NT2/D1 (cell line): ENCODE results near the gene RASD2.

Experiments
- DNase-seq: peaks from one replicate; pipeline ENCODE4 v3.0.0-alpha.2; 2011; ENCODE audit warnings: low read depth, low spot score
- H3K27me3 ChIP-seq: 2 replicates; pipeline ENCODE4 v1.6.0; 2011; ENCODE audit warnings: mild to moderate bottlenecking; ENCODE audit not compliant: insufficient read length, insufficient read depth
- H3K36me3 ChIP-seq: 2 replicates; pipeline ENCODE4 v1.6.1; 2011; ENCODE audit warnings: mild to moderate bottlenecking, low read length, mixed read lengths; ENCODE audit not compliant: insufficient read depth, insufficient read length
- H3K4me1 ChIP-seq: 2 replicates; pipeline ENCODE4 v1.5.1; 2011; ENCODE audit not compliant: insufficient read depth, insufficient read length
- H3K4me3 ChIP-seq: 2 replicates; pipeline ENCODE4 v1.5.1; 2011; ENCODE audit warnings: low read depth; ENCODE audit not compliant: insufficient read length
- H3K9ac ChIP-seq: 2 replicates; pipeline ENCODE4 v1.6.0; 2011; ENCODE audit warnings: low read depth; ENCODE audit not compliant: insufficient read length
- H3K9me3 ChIP-seq: 2 replicates; pipeline ENCODE4 v1.5.1; 2011; ENCODE audit warnings: mild to moderate bottlenecking, low read length; ENCODE audit not compliant: insufficient read depth
- SUZ12 ChIP-seq: IDR thresholded peaks from 2 replicates; pipeline ENCODE4 v1.6.1; 2011; ENCODE audit not compliant: insufficient read length, insufficient read depth; ENCODE audit errors: extremely low read depth
- YY1 ChIP-seq: IDR thresholded peaks from 2 replicates; pipeline ENCODE4 v1.6.1; 2011; ENCODE audit not compliant: insufficient read length, insufficient read depth
- ZNF274 ChIP-seq: IDR thresholded peaks from 2 replicates; pipeline ENCODE4 v1.6.1; 2011; ENCODE audit warnings: mild to moderate bottlenecking, low read depth, low read length

The RASD2 gene

GRCh38 chr22:35542939-35543516 lies 2.4 kb downstream of the RASD2 start:
- peaks cover 9% of the 10 kb centered on the region for H3K4me1 ChIP-seq
- H3K9ac ChIP-seq: no peak overlapping the region
- TF ChIP-seq YY1 (no peak), ZNF274 (no peak), SUZ12 (no peak)
- no peaks in the 10 kb centered on the region for H3K9me3 ChIP-seq
- DNase-seq: no peak
- H3K4me3 ChIP-seq: no peak overlapping the region
- no peaks in the 10 kb centered on the region for H3K36me3 ChIP-seq
- peaks cover 44% of the 10 kb centered on the region for H3K27me3 ChIP-seq

DNA sequence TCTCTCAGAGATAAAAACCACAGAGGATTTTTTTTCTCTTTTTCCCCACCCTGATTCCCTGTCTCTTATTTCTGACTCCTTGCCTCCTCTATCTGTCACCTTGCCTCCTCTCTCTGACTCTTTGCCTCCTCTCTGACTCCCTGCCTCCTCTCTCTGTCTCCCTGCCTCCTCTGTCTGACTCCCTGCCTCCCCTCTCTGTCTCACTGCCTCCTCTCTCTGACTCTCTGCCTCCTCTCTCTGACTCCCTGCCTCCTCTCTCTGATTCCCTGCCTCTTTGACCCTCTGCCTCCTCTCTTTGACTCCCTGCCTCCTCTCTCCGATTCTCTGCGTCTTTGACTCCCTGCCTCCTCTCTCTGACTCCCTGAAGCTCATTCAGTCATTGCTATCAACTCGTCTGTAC lies 3.1 kb downstream of the RASD2 start:
- no peak overlapping the region for H3K9ac ChIP-seq

DNA sequence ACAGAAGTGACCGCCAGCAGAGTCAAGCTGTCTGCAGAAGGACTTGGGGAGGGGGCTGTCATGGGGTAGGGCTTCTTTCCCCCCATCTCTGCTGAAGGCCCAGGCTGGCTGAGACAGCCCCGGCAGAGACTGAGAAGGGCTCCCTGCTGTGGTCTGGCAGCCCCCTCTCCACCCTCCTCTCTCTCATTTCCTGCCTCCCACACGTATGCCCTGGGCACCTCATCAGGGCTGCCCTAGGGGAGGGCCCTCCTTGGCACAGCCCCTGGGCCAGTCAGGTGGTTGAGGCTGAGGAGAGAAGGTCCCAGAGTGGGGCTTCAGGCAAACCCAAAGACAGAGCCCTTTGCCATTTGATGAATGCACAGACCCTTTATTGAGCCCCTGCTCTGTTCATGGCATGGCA lies 3.6 kb downstream of the RASD2 start:
- no peak for DNase-seq
- no peaks in the 10 kb centered on the region for H3K9me3 ChIP-seq
- H3K27me3 ChIP-seq: peaks cover 36% of the 10 kb centered on the region
- no peaks in the 10 kb centered on the region for H3K36me3 ChIP-seq
- TF ChIP-seq ZNF274: no peak
- no peak for TF ChIP-seq YY1
- TF ChIP-seq SUZ12: no peak
- no peak overlapping the region for H3K9ac ChIP-seq
- H3K4me1 ChIP-seq: peaks cover 17% of the 10 kb centered on the region
- no peak overlapping the region for H3K4me3 ChIP-seq

More for the DNA sequence above, 3.1 kb downstream of the RASD2 start:
- H3K27me3 ChIP-seq: peaks cover 41% of the 10 kb centered on the region
- no peaks in the 10 kb centered on the region for H3K9me3 ChIP-seq
- no peak for TF ChIP-seq SUZ12
- no peak for TF ChIP-seq YY1
- TF ChIP-seq ZNF274: no peak
- no peak for DNase-seq
- peaks cover 12% of the 10 kb centered on the region for H3K4me1 ChIP-seq
- H3K4me3 ChIP-seq: no peak overlapping the region
- H3K36me3 ChIP-seq: no peaks in the 10 kb centered on the region

- no peak for TF ChIP-seq YY1
- no peak overlapping the region for H3K9ac ChIP-seq
- no peaks in the 10 kb centered on the region for H3K36me3 ChIP-seq
- H3K9me3 ChIP-seq: no peaks in the 10 kb centered on the region
- H3K4me1 ChIP-seq: peaks cover 23% of the 10 kb centered on the region
- no peak overlapping the region for H3K4me3 ChIP-seq
- peaks cover 30% of the 10 kb centered on the region for H3K27me3 ChIP-seq
- no peak for DNase-seq
Observed at GRCh38 chr22:35544827-35545226, 4.2 kb downstream of the RASD2 start.

DNA sequence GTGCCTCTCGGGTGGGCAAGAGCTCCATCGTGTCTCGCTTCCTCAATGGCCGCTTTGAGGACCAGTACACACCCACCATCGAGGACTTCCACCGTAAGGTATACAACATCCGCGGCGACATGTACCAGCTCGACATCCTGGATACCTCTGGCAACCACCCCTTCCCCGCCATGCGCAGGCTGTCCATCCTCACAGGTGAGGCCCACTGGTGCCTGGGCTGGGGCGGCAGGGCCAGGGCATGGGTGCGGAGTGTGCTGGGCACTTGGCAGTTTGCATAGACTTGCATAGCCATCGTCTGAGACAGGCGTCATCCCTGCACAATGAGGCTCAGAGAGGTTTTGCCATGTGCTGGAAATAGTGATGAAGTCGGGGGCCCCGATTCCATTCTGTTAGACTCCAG lies 6.3 kb downstream of the RASD2 start:
- Histone ChIP-seq H3K4me1 (peaks cover 27% of the 10 kb centered on the region), H3K9me3 (no peaks in the 10 kb centered on the region), H3K27me3 (peaks cover 12% of the 10 kb centered on the region), H3K9ac (no peak overlapping the region), H3K4me3 (no peak overlapping the region), H3K36me3 (no peaks in the 10 kb centered on the region)
- DNase-seq: no peak
- TF ChIP-seq ZNF274 (no peak), YY1 (no peak), SUZ12 (no peak)

DNA sequence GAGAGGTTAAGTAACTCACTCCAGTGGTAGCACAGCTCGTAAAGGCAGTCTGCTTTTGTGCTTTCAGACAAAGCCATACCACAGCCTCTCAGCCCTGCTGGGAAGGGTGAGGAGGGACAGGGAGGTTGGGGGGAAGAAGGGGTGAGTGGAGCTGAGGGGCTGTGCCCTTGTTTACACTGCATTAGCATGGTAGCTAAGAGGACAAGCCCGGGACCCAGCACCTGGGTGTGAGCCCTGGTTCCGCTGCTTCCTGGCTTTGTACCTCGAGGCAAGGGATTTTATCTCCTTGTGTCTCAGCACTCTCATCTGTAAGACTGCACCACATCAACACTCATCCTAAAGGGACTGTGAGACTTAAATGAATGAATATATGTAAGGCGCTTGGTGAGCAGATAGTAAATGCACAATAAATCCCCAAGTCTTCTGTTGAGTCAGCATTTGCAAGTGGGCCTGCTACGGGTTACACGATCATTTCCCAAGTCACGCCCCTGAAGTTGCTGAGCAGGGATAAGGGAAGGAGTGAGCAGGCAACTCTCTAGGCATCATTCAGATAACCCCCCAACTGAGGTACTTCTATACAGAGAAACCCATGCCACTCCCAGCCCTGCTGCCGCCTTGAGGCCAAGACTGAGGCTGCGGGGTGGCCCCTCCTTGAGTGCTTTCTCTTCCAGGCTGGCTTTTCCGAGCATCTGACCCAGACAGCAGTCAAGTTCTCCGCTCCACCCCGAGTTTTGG lies 7.5 kb downstream of the RASD2 start:
- no peak for TF ChIP-seq ZNF274
- TF ChIP-seq SUZ12: no peak
- TF ChIP-seq YY1: no peak
- Histone ChIP-seq H3K9ac (peak overlapping the region; percentile 17), H3K4me3 (no peak overlapping the region), H3K4me1 (peaks cover 21% of the 10 kb centered on the region), H3K36me3 (no peaks in the 10 kb centered on the region), H3K9me3 (no peaks in the 10 kb centered on the region), H3K27me3 (no peaks in the 10 kb centered on the region)
- no peak for DNase-seq

- no peak overlapping the region for H3K4me3 ChIP-seq
- no peak for DNase-seq
- no peaks in the 10 kb centered on the region for H3K9me3 ChIP-seq
- H3K9ac ChIP-seq: peak overlapping the region; percentile 36
- TF ChIP-seq SUZ12 (no peak), ZNF274 (no peak), YY1 (no peak)
- no peaks in the 10 kb centered on the region for H3K36me3 ChIP-seq
- H3K27me3 ChIP-seq: no peaks in the 10 kb centered on the region
- H3K4me1 ChIP-seq: peaks cover 21% of the 10 kb centered on the region
Observed at GRCh38 chr22:35548722-35549112, 8.1 kb downstream of the RASD2 start.

GRCh38 chr22:35549328-35549727 lies 8.7 kb downstream of the RASD2 start:
- H3K27me3 ChIP-seq: no peaks in the 10 kb centered on the region
- TF ChIP-seq ZNF274 (no peak), YY1 (no peak), SUZ12 (no peak)
- H3K36me3 ChIP-seq: no peaks in the 10 kb centered on the region
- peak overlapping the region; percentile 36 for H3K9ac ChIP-seq
- H3K4me1 ChIP-seq: peaks cover 21% of the 10 kb centered on the region
- H3K4me3 ChIP-seq: no peak overlapping the region
- DNase-seq: no peak
- H3K9me3 ChIP-seq: no peaks in the 10 kb centered on the region
